Epidermal melanocyte (primary cell): ENCODE results near the gene PROSER1.
A peak's percentile ranks its signal among the peaks of the same experiment; 100 is the strongest.
"Not testable (repeated sequence)": the region's sequence is repeated elsewhere in the genome, so short reads cannot be mapped to it uniquely, and the experiment has no call there.

Experiments used
- DNase-seq: peaks from one replicate; pipeline ENCODE4 v3.0.0; 2011; ENCODE audit warnings: low spot score; ENCODE audit not compliant: insufficient read length

PROSER1 gene

DNA sequence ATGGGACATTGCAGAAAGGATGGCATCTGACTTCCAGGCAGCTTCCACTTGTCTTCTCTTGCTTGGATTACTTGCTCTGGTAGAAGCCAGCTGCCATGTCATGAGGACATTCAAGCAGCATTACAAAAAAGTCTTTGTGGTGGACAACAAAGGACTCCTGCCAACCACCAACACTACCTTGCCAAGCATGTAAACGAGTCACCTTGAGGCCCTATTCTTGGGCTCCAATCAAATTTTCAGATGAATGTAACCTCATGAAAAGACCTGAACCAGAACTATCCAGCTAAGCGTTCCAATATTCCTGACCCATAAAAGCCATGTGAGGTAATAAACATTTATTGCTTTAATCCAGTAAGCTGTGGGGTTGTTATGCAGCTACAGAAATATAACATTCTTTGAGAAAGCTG is 12.5 kb downstream of the PROSER1 start:
- DNase-seq, result no peak

DNA sequence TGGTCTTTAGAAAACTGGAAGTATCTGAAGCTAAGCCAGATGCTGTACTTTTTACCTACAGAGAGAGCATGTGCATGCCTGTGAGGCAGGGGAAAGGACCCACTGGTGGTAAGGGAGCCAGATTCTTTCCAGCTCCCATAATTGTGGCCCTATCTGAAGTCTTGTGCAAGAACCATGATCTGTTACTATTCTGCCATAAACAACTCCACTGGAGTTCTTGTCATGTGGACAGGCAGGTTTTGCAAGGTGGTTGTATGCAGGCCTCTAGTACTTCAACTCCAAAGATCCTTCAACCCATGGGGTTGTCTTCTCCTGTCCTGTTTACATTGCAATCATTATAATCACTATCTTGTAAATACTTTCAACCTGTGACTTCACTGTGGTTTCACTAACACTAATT is 14.1 kb downstream of the PROSER1 start:
- no peak for DNase-seq

DNA sequence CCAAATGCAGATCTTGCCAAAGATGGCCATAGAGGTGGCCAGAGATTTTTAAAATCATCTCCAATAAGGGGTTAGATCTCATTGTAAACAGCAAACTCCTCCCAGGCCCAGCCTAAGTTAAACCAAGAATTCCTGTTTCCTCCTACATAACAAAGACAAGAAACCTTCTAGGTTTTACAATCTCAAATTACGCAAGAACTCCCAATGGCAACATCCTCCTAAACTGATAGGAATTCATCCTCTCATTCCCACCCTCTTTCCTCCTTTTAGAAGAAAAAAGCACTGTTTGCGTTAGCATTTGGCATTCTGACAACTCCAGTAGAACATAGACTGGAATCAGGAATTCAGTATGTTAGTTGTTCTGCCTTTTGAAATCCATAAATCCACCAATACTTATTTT is 14.6 kb downstream of the PROSER1 start:
- DNase-seq, result no peak

DNA sequence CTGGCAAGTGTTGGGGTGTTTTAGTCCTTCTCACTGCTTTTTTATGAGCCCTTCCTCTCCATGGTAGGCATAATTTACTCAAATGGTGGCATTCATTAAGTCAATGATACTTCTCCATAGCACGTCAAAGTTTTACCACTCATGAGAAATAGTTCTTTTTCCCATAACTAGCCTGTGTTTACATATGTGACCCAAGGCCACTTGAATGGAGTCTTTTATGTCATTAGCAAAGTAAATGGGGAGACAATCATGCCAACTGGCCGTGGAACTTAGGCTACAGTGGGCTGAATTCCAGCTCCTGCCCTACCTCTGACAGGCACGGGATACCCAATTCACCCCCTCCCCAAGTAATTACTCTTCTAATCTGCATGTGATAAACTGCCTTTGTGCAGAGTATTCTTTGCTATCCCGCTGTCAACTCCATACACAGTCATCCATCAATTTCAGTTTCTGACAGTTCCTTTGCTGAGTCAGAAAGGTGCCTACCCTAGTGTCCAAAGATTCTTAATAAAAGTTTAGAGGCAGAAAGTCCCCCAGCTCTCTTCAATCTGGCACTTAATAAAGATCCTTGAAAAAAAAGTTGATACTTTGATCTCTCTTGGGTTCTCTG is 16.9 kb downstream of the PROSER1 start:
- DNase-seq, result no peak

GRCh38 chr13:39016787-39017186 is 21.1 kb downstream of the PROSER1 start:
- peak; percentile 28 for DNase-seq

- DNase-seq, result no peak
Observed at GRCh38 chr13:39016087-39016486, 21.8 kb downstream of the PROSER1 start.

- no peak for DNase-seq
Observed at GRCh38 chr13:39013462-39013861, 24.4 kb downstream of the PROSER1 start.

- no peak for DNase-seq
Observed at GRCh38 chr13:39012608-39013007, 25.3 kb downstream of the PROSER1 start.

- DNase-seq, result not testable (repeated sequence)
Observed at GRCh38 chr13:39006371-39007111, 31.3 kb downstream of the PROSER1 start.

DNA sequence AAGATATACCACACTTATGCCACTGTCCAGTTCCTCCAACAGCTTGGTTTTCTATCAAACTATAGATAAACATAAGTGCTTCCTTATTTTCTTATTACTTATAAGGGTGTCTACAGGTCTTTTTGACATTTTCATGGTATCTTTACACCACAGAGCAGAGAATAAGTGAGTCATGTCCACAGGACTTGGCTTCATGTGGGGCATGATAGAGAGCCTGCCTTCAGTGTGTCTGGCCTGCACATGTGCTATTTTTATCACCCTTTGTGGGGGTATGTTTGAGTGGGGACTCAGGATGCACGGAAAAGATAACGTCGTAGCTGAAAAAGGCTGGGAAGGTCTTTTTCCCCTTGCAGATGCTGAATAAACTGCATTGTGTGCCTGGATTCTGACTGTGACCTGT is 39.1 kb downstream of the PROSER1 start:
- DNase-seq, result no peak

- DNase-seq, result no peak
Observed at GRCh38 chr13:38993381-38993780, 44.5 kb downstream of the PROSER1 start.

GRCh38 chr13:38990693-38991092 is 47.2 kb downstream of the PROSER1 start, which contains the start of gene STOML3:
STOML3 (minus strand) TSS chr13:38990831; CDS start chr13:38990721, 110 bp downstream.
- no peak for DNase-seq

- no peak for DNase-seq
Observed at GRCh38 chr13:38981096-38981495, 56.8 kb downstream of the PROSER1 start.

GRCh38 chr13:38980750-38981078 is 57.2 kb downstream of the PROSER1 start:
- no peak for DNase-seq

DNA sequence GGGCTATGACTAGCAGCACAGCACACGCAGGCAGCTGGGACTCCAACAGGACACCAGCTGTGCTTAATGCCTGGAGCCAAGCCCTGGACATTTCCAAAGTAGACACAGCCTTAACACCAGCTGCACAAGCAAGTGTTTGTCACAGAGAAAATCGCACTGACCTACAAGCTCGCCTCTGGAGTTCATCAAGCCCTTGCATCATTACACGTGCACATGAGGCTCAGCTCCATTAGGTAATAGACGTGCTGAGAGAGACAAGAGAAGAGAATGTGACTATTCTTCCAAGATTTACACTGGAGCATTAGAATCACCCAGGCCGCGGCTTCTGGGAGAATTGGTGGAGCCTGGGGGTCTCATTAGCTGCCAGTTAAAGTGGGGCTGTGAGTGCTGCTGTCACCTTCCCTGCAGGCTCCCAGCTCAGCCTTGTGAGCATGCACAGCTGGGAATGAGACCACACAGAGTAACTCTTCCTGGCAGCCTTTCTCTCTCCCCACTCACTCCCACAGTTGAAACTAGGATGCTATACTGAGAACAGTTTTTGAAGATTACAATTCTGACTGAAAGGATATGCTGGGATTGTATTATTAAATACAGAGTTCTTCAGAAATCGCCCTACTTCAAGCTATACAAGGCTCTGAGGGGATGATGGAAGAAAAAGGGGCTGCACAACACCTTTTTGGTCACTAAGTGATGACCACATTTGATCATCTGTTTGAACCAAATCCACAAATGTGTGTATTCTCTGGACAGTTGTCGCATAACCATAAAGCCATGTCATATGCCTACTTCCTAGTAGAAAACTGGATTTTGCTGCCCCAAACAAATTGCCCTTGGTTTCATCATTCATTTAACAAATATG is 57.8 kb downstream of the PROSER1 start:
- DNase-seq, result no peak

DNA sequence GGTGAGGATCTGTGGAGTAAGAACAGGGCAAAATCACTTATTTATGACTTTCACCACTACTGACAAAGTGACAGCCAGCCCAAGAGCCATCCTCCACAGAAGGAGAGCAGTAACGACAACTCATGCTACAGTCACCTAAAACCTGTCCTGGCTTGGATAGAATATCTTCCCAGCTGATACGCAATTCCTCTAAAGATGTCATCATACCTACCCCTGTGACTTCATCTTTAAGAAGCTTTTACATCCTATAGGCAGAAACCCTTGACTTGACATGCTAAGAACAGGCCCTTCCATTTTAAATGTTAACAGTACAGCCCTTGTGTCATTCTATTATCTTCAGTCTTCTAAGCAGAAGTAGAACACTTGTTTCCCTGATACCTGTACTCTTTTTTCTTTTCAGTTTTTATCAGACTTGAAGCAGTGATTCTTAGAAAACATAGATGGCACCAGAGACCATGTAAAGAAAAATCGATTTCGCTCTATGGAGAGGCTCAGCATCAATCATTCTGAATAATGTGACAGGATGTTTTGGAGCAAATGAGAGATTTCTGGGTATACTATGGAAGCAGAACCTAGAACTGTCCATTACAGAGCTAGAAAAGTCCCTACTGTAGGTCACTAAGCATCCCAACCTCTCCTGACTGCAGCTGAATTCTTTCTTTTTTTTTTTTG is 67.4 kb downstream of the PROSER1 start:
- no peak for DNase-seq

GRCh38 chr13:38969187-38969586 is 68.7 kb downstream of the PROSER1 start:
- DNase-seq, result no peak

DNA sequence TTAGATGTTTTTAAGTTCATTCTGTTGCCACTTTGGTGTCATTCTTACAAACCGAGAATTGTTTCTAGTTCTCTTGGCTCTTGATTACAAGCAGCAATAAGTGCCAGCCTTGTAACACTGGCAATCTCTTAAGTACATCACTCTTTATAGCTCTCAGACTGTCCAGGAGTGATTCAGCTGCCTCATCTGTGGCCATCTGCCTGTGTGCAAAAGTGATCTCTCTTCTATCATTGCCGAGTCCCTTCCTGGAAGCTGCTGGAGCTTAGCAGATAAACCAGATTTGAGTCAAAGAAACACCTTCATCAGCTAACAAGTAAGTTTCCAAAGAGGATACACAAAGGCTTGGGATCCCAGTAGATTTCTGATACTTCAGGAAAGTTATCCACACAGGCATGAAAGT is 70.4 kb downstream of the PROSER1 start:
- no peak for DNase-seq

GRCh38 chr13:38965281-38965680 is 72.6 kb downstream of the PROSER1 start:
- no peak for DNase-seq

GRCh38 chr13:38960175-38960574 is 77.7 kb downstream of the PROSER1 start:
- DNase-seq, result no peak
